HG02885 (cell line): ENCODE results near the gene SPINK13.
"Not testable (repeated sequence)": the region's sequence is repeated elsewhere in the genome, so short reads cannot be mapped to it uniquely, and the experiment has no call there.

Experiments
- ATAC-seq: cut with Tn5 transposase; IDR thresholded peaks from one replicate; pipeline ENCODE4 v1.9.1; 2021; ENCODE audit warnings: mild to moderate bottlenecking; ENCODE audit not compliant: unreplicated experiment, poor library complexity

The SPINK13 gene

GRCh38 chr5:148268566-148268965, at the start of gene SPINK13:
Gene SPINK13, plus strand, starts transcription at chr5:148268794. Its CDS starts 1,279 bp downstream, at chr5:148270073.
- no peak for ATAC-seq

- no peak for ATAC-seq
Measured at GRCh38 chr5:148221508-148221907, 47.1 kb upstream of the SPINK13 start.

- no peak for ATAC-seq
Measured at GRCh38 chr5:148224117-148224742, 44.4 kb upstream of the SPINK13 start.

DNA sequence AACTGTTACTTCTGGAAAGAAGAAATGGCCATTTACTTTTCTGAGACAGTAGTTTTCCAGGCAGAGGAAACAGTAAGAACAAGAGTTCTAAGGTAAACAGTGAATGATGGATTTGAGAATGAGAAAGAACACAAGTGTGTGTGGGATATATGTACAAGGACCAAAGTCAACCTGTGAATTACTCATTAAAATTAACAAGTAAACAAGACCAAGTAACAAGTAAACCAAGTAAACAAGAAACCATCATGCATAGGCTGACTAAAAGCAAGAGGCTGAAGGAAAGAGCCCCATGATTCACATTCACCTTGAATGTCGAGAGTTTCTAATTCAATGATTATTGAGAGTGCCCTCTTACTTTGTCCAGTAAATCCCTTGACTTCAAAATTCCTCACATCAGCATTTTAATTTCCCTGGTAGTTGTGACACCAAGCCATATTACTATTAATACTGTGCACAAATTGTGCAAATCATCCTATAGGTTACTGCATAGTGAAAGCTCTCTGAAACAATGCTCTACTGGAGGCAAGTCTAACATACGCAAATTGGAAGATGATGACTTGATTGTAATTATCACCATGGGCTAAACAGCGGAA, 40.1 kb upstream of the SPINK13 start:
- no peak for ATAC-seq

DNA sequence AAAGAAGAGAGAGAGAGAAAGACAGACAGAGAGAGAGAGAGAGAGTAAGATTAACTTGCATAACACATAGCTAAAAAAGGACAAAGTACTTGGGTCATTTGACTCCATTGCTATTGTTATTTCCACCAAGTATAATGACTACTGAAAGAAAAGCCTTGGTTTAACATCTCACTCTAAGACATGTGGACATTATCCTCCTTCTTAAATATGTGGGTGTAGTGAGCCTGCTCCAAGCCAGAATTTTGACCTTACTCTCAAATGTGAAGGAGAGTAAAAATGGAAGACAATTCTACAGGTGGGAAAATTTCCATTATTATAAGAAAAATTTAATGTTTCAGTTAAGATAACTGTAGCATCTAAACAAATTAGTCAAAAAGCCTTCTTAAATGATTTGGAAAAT, 38.8 kb upstream of the SPINK13 start:
- ATAC-seq, result no peak

DNA sequence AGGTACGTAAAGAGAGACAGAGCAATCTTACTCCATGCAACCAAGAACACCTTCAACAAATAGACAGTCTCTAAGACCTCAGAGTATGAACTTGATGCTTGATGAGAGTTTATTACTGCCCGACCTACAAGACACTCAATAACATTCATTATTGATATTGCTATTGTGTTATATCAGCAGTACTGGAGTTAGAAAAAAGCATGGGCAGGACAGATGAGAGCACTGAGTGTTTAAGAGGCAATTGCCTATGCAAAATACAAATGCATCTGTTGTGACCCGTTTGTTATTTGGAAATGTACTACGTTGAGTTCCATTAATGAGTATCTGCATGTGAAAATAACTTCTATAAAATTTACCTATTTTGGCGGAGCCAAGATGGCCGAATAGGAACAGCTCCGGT, 38.4 kb upstream of the SPINK13 start:
- ATAC-seq, result no peak

- no peak for ATAC-seq
Measured at GRCh38 chr5:148237785-148238417, 30.7 kb upstream of the SPINK13 start.

DNA sequence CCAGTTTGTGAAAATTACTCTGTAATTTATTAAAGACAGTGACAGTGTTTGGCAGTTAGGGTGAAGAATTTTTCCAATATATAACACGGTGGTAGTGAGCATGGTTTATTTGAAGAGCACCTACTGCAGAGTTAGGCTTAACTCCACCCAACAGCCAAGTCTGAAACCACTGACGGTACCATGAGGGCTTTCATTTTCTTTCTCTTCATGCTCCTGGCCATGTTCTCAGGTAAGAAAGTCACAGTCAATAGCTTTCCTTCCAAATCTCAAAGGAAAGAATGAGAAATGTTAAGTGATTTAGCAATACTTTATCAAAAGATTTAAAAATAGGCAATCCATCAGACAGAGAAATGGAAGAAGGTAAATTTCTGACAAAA, 30.2 kb upstream of the SPINK13 start, which contains the start of gene MARCOL:
Gene MARCOL (plus strand): TSS at position 108 of the 377 bp plus-strand sequence. CDS start 73 bp downstream, at position 181.
- no peak for ATAC-seq

DNA sequence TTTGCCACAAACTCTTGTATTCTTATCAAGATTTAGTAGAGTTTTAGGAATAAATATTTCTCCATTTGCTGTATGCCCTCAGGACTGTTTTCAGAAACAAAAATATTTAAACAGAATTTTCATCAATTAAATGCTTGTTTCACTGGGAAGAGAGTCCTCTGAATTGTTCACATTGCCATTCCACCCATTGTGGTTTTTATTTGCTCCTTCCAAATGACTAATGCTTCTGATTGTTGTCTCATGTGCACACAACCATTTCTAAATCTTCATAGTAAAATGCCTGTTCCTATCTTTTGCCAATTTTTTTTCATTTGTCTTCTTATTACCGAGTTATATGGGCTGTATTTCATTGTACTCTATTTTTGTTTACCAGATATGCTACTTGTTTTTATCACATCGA, 19.7 kb upstream of the SPINK13 start:
- ATAC-seq, result no peak

DNA sequence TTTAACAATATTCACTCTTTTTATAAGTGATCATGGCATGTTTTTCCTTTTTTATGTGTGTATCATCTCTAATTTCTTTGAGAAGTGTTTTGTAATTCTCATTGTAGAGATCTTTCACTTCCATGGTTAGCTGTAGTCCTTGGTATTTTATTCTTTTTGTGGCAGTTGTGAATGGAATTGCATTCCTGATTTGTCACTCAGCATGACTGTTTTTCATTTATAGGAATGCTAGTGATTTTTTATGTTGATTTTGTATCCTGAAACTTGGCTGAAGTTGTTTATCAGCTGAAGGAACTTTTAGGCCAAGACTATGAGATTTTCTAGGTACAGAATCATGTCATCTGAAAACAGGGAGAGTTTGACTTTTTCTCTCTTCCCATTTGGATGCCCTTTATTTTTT, 13.1 kb upstream of the SPINK13 start:
- ATAC-seq, result no peak

DNA sequence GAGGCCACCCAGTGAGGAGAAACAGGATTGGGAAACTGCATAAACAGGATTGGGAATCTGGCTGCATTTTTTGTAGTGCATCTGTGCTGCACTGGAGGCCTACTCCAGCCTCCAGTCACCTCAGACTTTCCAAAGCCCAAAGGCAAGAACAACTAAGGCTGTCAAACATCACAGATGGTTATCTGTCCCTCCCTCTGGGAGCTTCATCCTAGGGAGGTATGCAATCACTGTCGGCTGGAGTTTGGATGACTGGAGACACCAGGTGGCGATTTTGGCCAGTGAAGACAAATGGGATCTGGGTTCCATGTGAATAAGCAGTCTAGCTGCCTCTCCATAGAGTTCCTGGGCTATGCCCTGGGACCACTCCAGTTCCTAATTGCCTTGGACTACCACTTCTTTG, 9.3 kb upstream of the SPINK13 start:
- no peak for ATAC-seq

GRCh38 chr5:148261221-148261620, 7.4 kb upstream of the SPINK13 start:
- no peak for ATAC-seq

GRCh38 chr5:148267962-148268361, 632 bp upstream of the SPINK13 start:
- ATAC-seq, result no peak

- ATAC-seq, result not testable (repeated sequence)
Measured at GRCh38 chr5:148275129-148275528, 6.5 kb downstream of the SPINK13 start.

DNA sequence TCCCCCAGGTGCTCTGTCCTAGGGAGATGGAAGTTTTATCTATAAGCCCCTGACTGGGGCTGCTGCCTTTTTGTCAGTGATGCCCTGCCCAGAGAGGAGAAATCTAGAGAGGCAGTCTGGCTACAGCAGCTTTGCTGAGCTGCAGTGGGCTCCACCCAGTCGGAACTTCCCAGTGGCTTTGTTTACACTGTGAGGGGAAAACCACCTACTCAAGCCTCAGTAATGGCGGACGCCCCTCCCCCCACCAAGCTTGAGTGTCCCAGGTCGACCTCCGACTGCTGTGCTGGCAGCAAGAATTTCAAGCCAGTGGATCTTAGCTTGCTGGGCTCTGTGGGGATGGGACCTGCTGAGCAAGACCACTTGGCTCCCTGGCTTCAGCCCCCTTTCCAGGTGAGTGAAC, 12.3 kb downstream of the SPINK13 start:
- peak; percentile 22 for ATAC-seq

DNA sequence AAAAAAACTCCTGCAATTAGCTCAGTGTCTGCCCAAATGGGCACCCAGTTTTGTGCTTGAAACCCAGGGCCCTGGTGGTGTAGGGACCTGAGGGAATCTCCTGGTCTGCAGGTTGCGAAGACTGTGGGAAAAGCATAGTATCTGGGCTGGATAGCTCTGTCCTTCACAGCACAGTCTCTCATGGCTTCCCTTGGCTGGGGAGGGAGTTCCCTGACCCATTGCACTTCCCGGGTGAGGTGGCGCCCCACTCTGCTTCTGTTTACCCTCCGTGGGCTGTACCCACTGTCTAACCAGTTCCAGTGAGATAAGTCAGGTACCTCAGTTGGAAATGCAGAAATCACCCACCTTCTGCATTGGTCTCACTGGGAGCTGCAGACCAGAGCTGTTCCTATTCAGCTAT, 12.7 kb downstream of the SPINK13 start:
- peak; percentile 56 for ATAC-seq

DNA sequence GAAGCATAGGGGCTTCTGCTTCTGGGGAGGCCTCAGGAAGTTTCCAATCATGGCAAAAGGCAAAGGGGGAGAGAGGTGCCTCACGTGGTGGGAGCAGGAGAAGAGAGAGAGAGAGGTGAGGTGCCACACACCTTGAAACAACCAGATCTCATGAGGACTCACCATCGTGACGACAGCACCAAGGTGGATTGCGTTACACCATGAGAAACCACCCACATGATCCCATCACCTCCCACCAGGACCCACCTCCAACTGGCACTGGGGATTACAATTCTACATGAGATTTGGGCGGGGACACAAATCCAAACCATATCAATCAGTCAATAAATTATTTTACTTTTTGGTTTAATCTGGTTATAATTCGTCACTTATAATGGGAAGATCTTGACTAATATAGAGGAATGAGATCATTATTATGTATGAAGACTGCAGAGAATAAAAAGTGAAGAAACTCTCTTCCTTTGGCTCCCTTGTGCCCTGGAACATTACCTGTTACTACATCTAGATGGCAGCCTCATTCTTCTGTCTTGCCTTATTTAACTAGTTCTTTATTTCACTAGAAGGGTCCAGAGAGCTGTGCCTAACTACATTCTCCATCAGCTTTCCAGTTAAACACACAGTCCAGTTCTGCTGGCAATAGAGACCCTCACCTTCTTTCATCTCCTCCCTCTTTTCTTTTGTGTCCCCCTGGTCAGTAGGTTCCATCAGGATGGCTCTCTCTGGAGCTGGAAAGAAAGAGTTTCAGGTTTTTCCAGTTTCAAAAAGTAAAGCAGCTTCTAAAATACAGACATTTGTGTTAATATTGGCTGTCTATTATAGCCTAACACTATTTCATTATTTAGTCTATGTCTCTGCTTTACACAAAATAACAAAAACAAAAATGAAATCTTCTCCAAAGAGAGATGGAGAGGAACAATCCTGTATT, 21.9 kb downstream of the SPINK13 start:
- ATAC-seq, result peak; percentile 56

DNA sequence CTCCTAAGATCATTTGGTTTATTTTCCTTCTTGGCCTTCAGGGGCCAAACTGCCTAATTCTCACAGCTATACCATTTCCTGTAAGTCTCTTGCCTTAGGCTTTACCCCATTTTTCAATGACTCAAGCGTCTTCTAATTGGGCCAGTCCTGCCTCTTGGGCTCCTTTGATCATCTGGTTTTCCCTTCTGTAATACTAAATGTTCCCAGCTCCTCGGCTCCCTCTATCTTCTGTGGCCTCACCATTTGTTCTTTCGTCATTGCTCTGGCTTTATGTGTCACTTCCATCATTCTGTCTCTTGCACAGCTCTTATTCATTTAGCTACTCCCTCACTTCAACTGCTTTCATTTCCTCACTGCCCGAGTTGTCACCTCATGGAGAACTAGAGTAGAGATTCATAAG, 29.1 kb downstream of the SPINK13 start:
- no peak for ATAC-seq

GRCh38 chr5:148306446-148306845, 37.9 kb downstream of the SPINK13 start:
- no peak for ATAC-seq

DNA sequence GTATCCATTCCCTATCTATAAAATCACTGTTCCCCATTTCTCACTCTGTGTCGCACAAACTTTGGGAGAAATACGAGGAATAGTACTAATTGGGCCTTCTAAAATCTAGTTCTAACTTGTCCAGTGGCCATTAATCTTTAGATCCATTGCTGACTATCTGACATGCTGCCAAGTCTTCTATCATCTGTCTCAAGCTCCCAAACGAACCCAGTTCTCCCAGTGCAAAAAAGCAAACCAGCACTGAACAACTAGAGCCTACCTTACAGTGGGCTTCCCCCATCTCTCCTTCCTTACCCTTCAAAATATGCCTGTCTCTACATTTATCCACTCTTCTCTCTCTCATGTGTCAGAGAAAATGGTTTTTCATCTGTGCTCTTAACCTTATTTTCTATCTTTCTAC, 40.4 kb downstream of the SPINK13 start:
- no peak for ATAC-seq

- ATAC-seq, result no peak
Measured at GRCh38 chr5:148309746-148310145, 41.2 kb downstream of the SPINK13 start.
